ENCODE results near the gene PTPN5.

GRCh38 chr11:18769802-18770456 is 21.7 kb downstream of the PTPN5 start:
- no peak for TF ChIP-seq CTCF (IDR thresholded peaks at IDR 0.05)
- TF ChIP-seq POLR2AphosphoS5 (IDR thresholded peaks at IDR 0.05) = no peak

All from prostate gland (tissue), 2 donors.